HCT116 (cell line): ENCODE measurements around the gene ATP6V0D1. TPM values are rescaled to one million over a fixed set of nuclear protein-coding genes. Genes with fewer than 3 reads are reported as not detected.
"Not testable (repeated sequence)": the region's sequence is repeated elsewhere in the genome, so short reads cannot be mapped to it uniquely, and the experiment has no call there.

Experiments
- ATAC-seq: fragments of 200-7000 bp; cut with Tn5 transposase; 2 replicates; pipeline ENCODE4 v1.9.1; 2020; ENCODE audit warnings: mild to moderate bottlenecking, moderate library complexity
- BruUV-seq: library from RNA; stranded (reverse); fragments of 400-500 nt; replicated peaks from 2 replicates; lab custom pipeline; 2021; lab: Mats Ljungman, UMichigan
- CTCF ChIA-PET: fragments of 300-600 bp; sonication (Branson Sonifier 250); formaldehyde crosslinking; loops from one replicate; lab custom pipeline; 2021; ENCODE audit warnings: antibody characterized with exemption; lab: Charles Lee
- POLR2A ChIA-PET: fragments of 300-600, 350-600 bp; sonication (Branson Sonifier 250); formaldehyde crosslinking; loops from one replicate; lab custom pipeline; 2021; ENCODE audit warnings: antibody characterized with exemption; lab: Charles Lee
- RAD21 ChIA-PET, 2 experiments: fragments of 300-600 bp; sonication (Branson Sonifier 250); formaldehyde crosslinking; loops; one replicate each; lab custom pipeline; 2023; ENCODE audit warnings: low total read pairs in 2 of 2; ENCODE audit not compliant: uncharacterized antibody in 2 of 2, unreplicated experiment in 2 of 2, low non-redundant PET in 1 of 2; lab: Charles Lee
- DNase-seq: peaks from one replicate; pipeline ENCODE4 v3.0.0-alpha.2; 2010; ENCODE audit warnings: low read depth, low spot score
- H2AFZ ChIP-seq: fragments of 200-600 bp; shearing (Covaris generic), sonication (generic); 2 replicates; pipeline ENCODE4 v1.6.1; 2017; ENCODE audit warnings: low read depth, mixed run types, mixed read lengths, antibody characterized with exemption, low read length; ENCODE audit not compliant: poor library complexity, severe bottlenecking
- H3K27ac ChIP-seq: 2 replicates; pipeline ENCODE4 v1.5.1; 2012; ENCODE audit warnings: low read depth, low read length
- H3K27me3 ChIP-seq: fragments of 200-600 bp; sonication (generic); 2 replicates; pipeline ENCODE4 v1.6.1; 2016; ENCODE audit warnings: mixed run types, low read length, mixed read lengths; ENCODE audit not compliant: insufficient read depth
- H3K36me3 ChIP-seq, 2 experiments: fragments of 200-500 bp in 1 of 2; fragments of 200-600 bp in 1 of 2; sonication (Bioruptor generic) in 1 of 2; sonication (generic) in 1 of 2; 2 replicates each; pipeline versions ENCODE4 v1.5.1 to v1.6.1; 2014 to 2016; ENCODE audit warnings: low read length in 2 of 2, inconsistent platforms in 1 of 2, mixed read lengths in 1 of 2, mixed run types in 1 of 2; ENCODE audit not compliant: insufficient read depth in 2 of 2, control insufficient read depth in 1 of 2
- H3K4me1 ChIP-seq, 2 experiments: fragments of 200-600 bp in 1 of 2; sonication (generic) in 1 of 2; 2 replicates each; pipeline versions ENCODE4 v1.5.1 to v1.6.1; 2012 to 2017; ENCODE audit warnings: low read length in 2 of 2, inconsistent platforms in 1 of 2, mild to moderate bottlenecking in 1 of 2, mixed read lengths in 1 of 2, mixed run types in 1 of 2, moderate library complexity in 1 of 2; ENCODE audit not compliant: insufficient read depth in 2 of 2, control insufficient read depth in 1 of 2
- H3K4me2 ChIP-seq: fragments of 200-600 bp; sonication (generic); 2 replicates; pipeline ENCODE4 v1.6.1; 2017; ENCODE audit warnings: mixed run types, low read length, mixed read lengths
- H3K4me3 ChIP-seq, 2 experiments: fragments of 200-600 bp in 1 of 2; sonication (generic) in 1 of 2; replicated peaks in 1 of 2; 2 replicates each; pipeline ENCODE4 v1.5.1; 2011 to 2016; ENCODE audit warnings: low read length in 2 of 2, control low read depth in 1 of 2, low read depth in 1 of 2, mild to moderate bottlenecking in 1 of 2, mixed read lengths in 1 of 2, mixed run types in 1 of 2
- H3K79me2 ChIP-seq: fragments of 200-600 bp; sonication (generic); 2 replicates; pipeline ENCODE4 v1.6.1; 2017; ENCODE audit warnings: mild to moderate bottlenecking, mixed run types, low read length, moderate library complexity, mixed read lengths; ENCODE audit not compliant: insufficient read depth
- H3K9ac ChIP-seq: fragments of 200-600 bp; sonication (generic); 2 replicates; pipeline ENCODE4 v1.6.1; 2016; ENCODE audit warnings: low read length, mixed read lengths
- H3K9me2 ChIP-seq: fragments of 200-600 bp; sonication (generic), shearing (Covaris generic); 2 replicates; pipeline ENCODE4 v1.6.1; 2017; ENCODE audit warnings: mixed run types, mild to moderate bottlenecking, moderate library complexity; ENCODE audit not compliant: insufficient read depth
- H3K9me3 ChIP-seq, 2 experiments: fragments of 200-500 bp in 1 of 2; fragments of 200-600 bp in 1 of 2; sonication (Bioruptor generic) in 1 of 2; sonication (generic) in 1 of 2; 2 replicates each; pipeline ENCODE4 v1.6.1; 2014 to 2017; ENCODE audit warnings: low read length in 2 of 2, mixed read lengths in 2 of 2, inconsistent platforms in 1 of 2, low read depth in 1 of 2, mild to moderate bottlenecking in 1 of 2, mixed run types in 1 of 2, moderate library complexity in 1 of 2; ENCODE audit not compliant: control insufficient read depth in 1 of 2, insufficient read depth in 1 of 2
- H4K20me1 ChIP-seq: fragments of 200-600 bp; sonication (generic), shearing (Covaris generic); 2 replicates; pipeline ENCODE4 v1.6.1; 2017; ENCODE audit warnings: mixed run types, mild to moderate bottlenecking, moderate library complexity; ENCODE audit not compliant: insufficient read depth
- CBX3 ChIP-seq: IDR thresholded peaks from 2 replicates; pipeline ENCODE4 v1.6.1; 2012; ENCODE audit warnings: low read depth
- ELF1 ChIP-seq: IDR thresholded peaks from 2 replicates; pipeline ENCODE4 v1.6.1; 2012; ENCODE audit warnings: low read depth, borderline replicate concordance
- SP1 ChIP-seq: IDR thresholded peaks from 2 replicates; pipeline ENCODE4 v1.6.1; 2012; ENCODE audit warnings: low read depth
- intact Hi-C: fragments of 100-400 bp; cut with micrococcal nuclease; formaldehyde crosslinking; loops from 2 replicates; pipeline ENCODE4 v1.10.0; 2022
- total RNA-seq: library from RNA; stranded (reverse); gene quantifications from one replicate; pipeline ENCODE4 v1.2.1, GENCODE V29; 2021; ENCODE audit not compliant: unreplicated experiment

Gene ATP6V0D1
- total RNA-seq, 1 experiment from 2014 or later = 36.6 TPM

GRCh38 chr16:67489401-67490083, 8.6 kb upstream of the ATP6V0D1 start:
- no peak for TF ChIP-seq ELF1
- no peak for TF ChIP-seq CBX3
- no peak for TF ChIP-seq SP1
- TF ChIP-seq, all 23 proteins: peak for 0
- H3K4me2 ChIP-seq = no peak overlapping the region
- no peaks in the 10 kb centered on the region for H3K27me3 ChIP-seq
- no peaks in the 10 kb centered on the region for H4K20me1 ChIP-seq
- no TSS peak for BruUV-seq
- no peaks in the 10 kb centered on the region for H3K4me1 ChIP-seq
- H3K9me3 ChIP-seq = no peaks in the 10 kb centered on the region; a peak in 1 of 4 replicates
- no peak overlapping the region for H2AFZ ChIP-seq
- H3K9me2 ChIP-seq = no peaks in the 10 kb centered on the region
- ChIA-PET RAD21 (interaction anchor here in 1 of 2 experiments (0.5 kb wide), 1 partner anchor 24 kb away, joined by 4 read pairs; no protein-coding TSS in a partner anchor), CTCF (interaction anchor here (1.6 to 3.7 kb wide), 3 partner anchors 9 to 32 kb away, joined by 4 to 18 read pairs (median 16); partner anchors contain the start of gene ATP6V0D1), POLR2A (interaction anchor here (1.0 kb wide), 1 partner anchor 9 kb away, joined by 3 read pairs; the partner anchor contains the start of gene ATP6V0D1)
- intact Hi-C loops = no loop called here
- ATAC-seq (no peak), DNase-seq (no peak)
- no peak overlapping the region for H3K27ac ChIP-seq
- no peak overlapping the region for H3K4me3 ChIP-seq
- H3K9ac ChIP-seq = no peak overlapping the region
- H3K36me3 ChIP-seq = no peaks in the 10 kb centered on the region
- H3K79me2 ChIP-seq = no peaks in the 10 kb centered on the region

DNA sequence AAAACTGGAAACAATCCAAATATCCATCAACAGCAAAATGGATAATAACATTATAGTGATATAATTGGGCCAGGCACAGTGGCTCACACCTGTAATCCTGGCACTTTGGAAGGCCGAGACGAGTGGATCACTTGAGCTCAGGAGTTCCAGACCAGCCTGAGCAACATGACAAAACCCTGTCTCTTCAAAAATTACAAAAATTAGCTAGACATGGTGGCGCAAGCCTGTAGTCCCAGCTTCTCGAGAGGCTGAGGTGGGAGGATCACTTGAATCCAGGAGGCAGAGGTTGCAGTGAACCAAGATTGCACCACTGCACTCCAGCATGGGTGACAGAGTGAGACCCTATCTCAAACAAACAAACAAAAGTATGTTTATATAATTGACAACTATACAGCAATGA, 6.6 kb upstream of the ATP6V0D1 start:
- H2AFZ ChIP-seq, H3K9me2 ChIP-seq, H3K36me3 ChIP-seq, H4K20me1 ChIP-seq, H3K4me2 ChIP-seq, H3K4me3 ChIP-seq, BruUV-seq, H3K9me3 ChIP-seq, DNase-seq, POLR2A ChIA-PET, ATAC-seq, H3K4me1 ChIP-seq, H3K27ac ChIP-seq, CTCF ChIA-PET, intact Hi-C loops, RAD21 ChIA-PET, H3K9ac ChIP-seq, H3K79me2 ChIP-seq, H3K27me3 ChIP-seq: not testable (repeated sequence)
